MM.1S (cell line): ENCODE results near the gene MACROD2.

Experiments
- DNase-seq: peaks from one replicate; pipeline ENCODE4 v3.0.0-alpha.2; 2015
- H2AFZ ChIP-seq: fragments of 300-600 bp; sonication (generic); 2 replicates; pipeline ENCODE4 v1.6.0; 2016; ENCODE audit warnings: antibody characterized with exemption, low read length
- H3F3A ChIP-seq: fragments of 300-600 bp; sonication (generic); 2 replicates; pipeline ENCODE4 v1.6.1; 2016; ENCODE audit warnings: mild to moderate bottlenecking, antibody characterized with exemption, low read length, moderate library complexity, mixed read lengths; ENCODE audit not compliant: insufficient read depth
- H3K27ac ChIP-seq: fragments of 300-600 bp; sonication (generic); 2 replicates; pipeline ENCODE4 v1.5.1; 2016; ENCODE audit warnings: mild to moderate bottlenecking, low read length
- H3K27me3 ChIP-seq: fragments of 300-600 bp; sonication (generic); replicated peaks from 2 replicates; pipeline ENCODE4 v1.6.0; 2016; ENCODE audit warnings: low read length; ENCODE audit not compliant: insufficient read depth
- H3K36me3 ChIP-seq: fragments of 300-600 bp; sonication (generic); replicated peaks from 2 replicates; pipeline ENCODE4 v1.6.1; 2016; ENCODE audit warnings: mild to moderate bottlenecking, low read length, mixed read lengths; ENCODE audit not compliant: insufficient read depth
- H3K4me1 ChIP-seq: fragments of 300-600 bp; sonication (generic); 2 replicates; pipeline ENCODE4 v1.6.1; 2016; ENCODE audit warnings: low read length, mixed read lengths
- H3K4me2 ChIP-seq: fragments of 300-600 bp; sonication (generic); 2 replicates; pipeline ENCODE4 v1.6.0; 2016; ENCODE audit warnings: low read depth, low read length
- H3K4me3 ChIP-seq: fragments of 300-600 bp; sonication (generic); 2 replicates; pipeline ENCODE4 v1.5.1; 2016; ENCODE audit warnings: low read length, mixed read lengths
- H3K79me2 ChIP-seq: fragments of 300-600 bp; sonication (generic); 2 replicates; pipeline ENCODE4 v1.6.1; 2016; ENCODE audit warnings: mixed run types, low read length, mixed read lengths
- H3K9ac ChIP-seq: fragments of 300-600 bp; sonication (generic); 2 replicates; pipeline ENCODE4 v1.6.1; 2016; ENCODE audit warnings: low read length, mixed read lengths
- H3K9me2 ChIP-seq: fragments of 300-600 bp; sonication (generic); replicated peaks from 2 replicates; pipeline ENCODE4 v1.6.1; 2016; ENCODE audit warnings: mild to moderate bottlenecking, low read length, mixed read lengths; ENCODE audit not compliant: insufficient read depth
- H3K9me3 ChIP-seq: fragments of 300-600 bp; sonication (generic); replicated peaks from 2 replicates; pipeline ENCODE4 v1.6.1; 2016; ENCODE audit warnings: mild to moderate bottlenecking, low read length, mixed read lengths; ENCODE audit not compliant: insufficient read depth
- H4K20me1 ChIP-seq: fragments of 300-600 bp; sonication (generic); 2 replicates; pipeline ENCODE4 v1.6.1; 2016; ENCODE audit warnings: mild to moderate bottlenecking, low read length, moderate library complexity, mixed read lengths; ENCODE audit not compliant: insufficient read depth
- CTCF ChIP-seq: fragments of 300-600 bp; sonication (generic); IDR thresholded peaks from 2 replicates; pipeline ENCODE4 v1.5.1; 2016; ENCODE audit warnings: antibody characterized with exemption, low read length, mixed read lengths
- EZH2 ChIP-seq: fragments of 300-600 bp; sonication (generic); optimal IDR thresholded peaks from 2 replicates; pipeline ENCODE3; 2017; ENCODE audit warnings: low read depth, mild to moderate bottlenecking, antibody characterized with exemption, low read length, mixed read lengths
- EZH2phosphoT487 ChIP-seq: fragments of 300-600 bp; sonication (generic); IDR thresholded peaks from 2 replicates; pipeline ENCODE4 v1.6.1; 2018; ENCODE audit warnings: antibody characterized with exemption, low read length

Gene MACROD2

DNA sequence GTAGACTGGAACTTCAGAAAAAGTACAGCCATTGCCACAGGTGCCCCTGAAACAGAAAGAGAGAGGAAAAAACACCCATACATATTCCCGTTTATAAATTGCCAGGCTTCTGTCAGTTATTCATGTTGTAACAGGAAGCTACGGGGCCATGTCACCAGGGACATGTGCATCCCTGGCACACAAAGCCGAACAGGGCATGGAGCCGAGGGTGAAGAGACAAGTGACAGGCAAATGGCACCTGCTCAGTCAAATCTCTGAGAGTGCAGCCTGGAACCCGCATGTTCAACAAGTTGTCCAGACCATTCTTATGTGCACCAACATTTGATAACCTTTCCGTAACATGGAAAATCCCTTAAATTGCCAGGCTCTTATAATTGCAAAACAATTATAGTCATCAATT, 1837.2 kb downstream of the MACROD2 start:
- Histone ChIP-seq H2AFZ (no peak overlapping the region), H3K4me1 (no peaks in the 10 kb centered on the region), H3K27ac (no peak overlapping the region), H4K20me1 (no peaks in the 10 kb centered on the region), H3K4me2 (no peak overlapping the region), H3K4me3 (no peak overlapping the region), H3K9me2 (no peaks in the 10 kb centered on the region), H3K9ac (no peak overlapping the region), H3F3A (no peaks in the 10 kb centered on the region), H3K79me2 (no peaks in the 10 kb centered on the region), H3K27me3 (no peaks in the 10 kb centered on the region), H3K36me3 (no peaks in the 10 kb centered on the region), H3K9me3 (no peaks in the 10 kb centered on the region)
- DNase-seq = no peak
- no peak for TF ChIP-seq CTCF
- TF ChIP-seq EZH2 = no peak
- no peak for TF ChIP-seq EZH2phosphoT487

DNA sequence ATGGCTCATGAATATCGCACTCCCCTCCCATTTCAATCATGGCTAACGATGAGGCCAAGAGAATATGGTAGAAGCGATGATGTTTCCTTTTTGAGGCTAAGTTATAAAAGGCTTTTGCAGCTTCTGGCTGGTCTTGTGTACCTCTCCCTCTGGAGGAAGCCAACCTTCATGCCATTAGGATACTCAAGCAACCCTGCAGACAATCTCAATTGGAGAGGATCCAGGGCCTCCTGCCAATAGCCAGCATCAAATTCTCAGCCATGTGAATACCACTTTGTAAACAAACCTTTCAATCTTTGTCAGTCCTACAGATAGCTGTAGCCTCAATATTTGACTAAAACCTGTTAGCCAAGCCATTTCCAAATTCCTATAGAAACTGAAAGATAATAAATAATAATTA, 1839.5 kb downstream of the MACROD2 start:
- Histone ChIP-seq H3K4me2 (no peak overlapping the region), H3K4me1 (no peaks in the 10 kb centered on the region), H3K9me2 (no peaks in the 10 kb centered on the region), H4K20me1 (no peaks in the 10 kb centered on the region), H3K27me3 (no peaks in the 10 kb centered on the region), H3K4me3 (no peak overlapping the region), H3K36me3 (no peaks in the 10 kb centered on the region), H3K9ac (no peak overlapping the region), H3F3A (no peaks in the 10 kb centered on the region), H3K79me2 (no peaks in the 10 kb centered on the region), H3K9me3 (no peaks in the 10 kb centered on the region), H2AFZ (no peak overlapping the region), H3K27ac (no peak overlapping the region)
- DNase-seq = no peak
- no peak for TF ChIP-seq EZH2phosphoT487
- no peak for TF ChIP-seq EZH2
- no peak for TF ChIP-seq CTCF

DNA sequence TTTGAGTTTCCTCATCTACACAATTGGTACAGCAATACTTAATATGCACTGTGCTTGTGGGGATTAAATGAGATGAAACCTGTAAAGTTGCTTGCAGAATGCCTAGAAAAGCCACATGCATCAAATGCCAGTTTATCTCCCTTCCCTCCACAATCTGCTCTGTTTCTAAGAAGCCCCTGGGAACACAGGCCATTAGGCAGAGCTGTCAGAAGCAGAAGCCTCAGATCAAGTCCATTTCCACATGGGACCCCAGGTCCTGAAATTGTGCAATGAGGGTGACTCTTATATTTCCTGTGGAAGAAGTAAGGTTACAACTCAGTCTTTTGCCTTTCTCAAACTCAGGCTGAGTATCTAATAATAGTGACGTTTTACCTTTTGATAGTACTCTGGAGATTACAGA, 1840.5 kb downstream of the MACROD2 start:
- Histone ChIP-seq H3K27ac (no peak overlapping the region), H3K27me3 (no peaks in the 10 kb centered on the region), H3K9me2 (no peaks in the 10 kb centered on the region), H3K9me3 (no peaks in the 10 kb centered on the region), H3K9ac (no peak overlapping the region), H3K4me3 (no peak overlapping the region), H3F3A (no peaks in the 10 kb centered on the region), H3K4me2 (no peak overlapping the region), H3K4me1 (no peaks in the 10 kb centered on the region), H3K79me2 (no peaks in the 10 kb centered on the region), H3K36me3 (no peaks in the 10 kb centered on the region), H4K20me1 (no peaks in the 10 kb centered on the region), H2AFZ (no peak overlapping the region)
- DNase-seq = no peak
- TF ChIP-seq EZH2 (no peak), CTCF (no peak), EZH2phosphoT487 (no peak)
